Coronary artery (tissue), 2 donors: ENCODE measurements around the gene TMCC3.

Experiments used
- DNase-seq: peaks from one replicate; pipeline ENCODE4 v3.0.0-alpha.2; 2017; ENCODE audit warnings: low spot score
- H3K27ac ChIP-seq, 2 donors: fragments of 200-600 bp; sonication (generic); one replicate each; pipeline ENCODE4 v1.5.1; 2016 to 2019
- H3K4me3 ChIP-seq: fragments of 200-600 bp; sonication (generic); 2 replicates; pipeline ENCODE4 v1.5.1; 2016; ENCODE audit warnings: mild to moderate bottlenecking, moderate library complexity
- CTCF ChIP-seq: fragments of 200-600 bp; sonication (generic); IDR thresholded peaks from one replicate; pipeline ENCODE4 v1.5.1; 2019; ENCODE audit warnings: antibody characterized with exemption

The TMCC3 gene

DNA sequence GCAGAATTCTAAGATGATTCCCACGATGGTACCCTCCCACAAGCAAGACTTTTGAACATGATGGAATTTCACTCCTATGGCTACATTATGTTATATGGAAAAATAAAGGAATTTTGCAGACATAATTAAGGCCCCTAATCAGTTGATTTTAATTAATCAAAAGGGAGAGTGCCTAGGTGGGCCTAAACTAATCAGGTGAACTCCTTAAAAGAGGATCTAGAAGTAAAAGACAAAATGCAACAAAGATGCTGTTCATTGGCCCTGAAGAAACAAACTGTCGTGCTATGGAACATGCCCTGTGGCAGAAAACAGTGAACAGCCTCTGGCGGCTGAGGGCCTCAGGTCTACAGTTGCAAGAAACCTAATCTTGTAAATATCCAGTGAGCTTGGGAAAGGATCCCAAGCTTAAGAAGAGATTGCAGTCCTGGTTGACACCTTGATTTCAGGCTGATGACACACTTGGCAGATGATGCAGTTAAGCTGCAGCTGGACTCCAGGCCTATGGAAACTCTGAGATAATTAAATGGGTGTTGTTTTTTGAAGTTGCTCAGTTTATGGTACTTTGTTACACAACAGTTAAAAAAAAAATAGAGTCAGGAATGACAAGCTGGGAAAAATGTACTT is 13.8 kb downstream of the TMCC3 start:
- DNase-seq: no peak
- Histone ChIP-seq H3K4me3 (no peak overlapping the region), H3K27ac (no peak overlapping the region)
- TF ChIP-seq CTCF: no peak

DNA sequence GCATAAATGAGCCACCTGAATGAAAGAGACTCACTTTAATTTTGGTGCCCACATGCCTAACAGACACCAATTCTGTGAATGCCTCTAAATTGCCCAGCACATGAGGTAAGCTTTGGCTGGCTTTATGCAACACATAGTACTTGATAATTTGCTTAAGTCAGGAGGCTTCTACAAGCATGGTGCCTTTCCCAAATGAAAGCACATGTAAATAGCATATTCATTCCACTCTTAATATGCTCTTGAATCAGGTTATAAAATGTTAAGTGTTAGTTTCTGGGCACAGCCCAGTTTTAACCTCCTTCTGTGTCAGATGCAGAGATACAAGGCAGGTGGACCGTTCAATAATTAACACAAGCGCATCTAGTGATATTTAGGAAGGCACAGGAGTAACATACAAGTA is 15.6 kb downstream of the TMCC3 start:
- no peak for DNase-seq
- H3K27ac ChIP-seq: no peak overlapping the region
- H3K4me3 ChIP-seq: no peak overlapping the region
- TF ChIP-seq CTCF: no peak

- DNase-seq: no peak
- no peak overlapping the region for H3K27ac ChIP-seq
- no peak for TF ChIP-seq CTCF
- H3K4me3 ChIP-seq: no peak overlapping the region
Measured at GRCh38 chr12:94633401-94633800, 17.0 kb downstream of the TMCC3 start.

GRCh38 chr12:94631058-94631457 is 19.3 kb downstream of the TMCC3 start:
- DNase-seq: no peak
- H3K27ac ChIP-seq: no peak overlapping the region
- no peak overlapping the region for H3K4me3 ChIP-seq
- no peak for TF ChIP-seq CTCF

DNA sequence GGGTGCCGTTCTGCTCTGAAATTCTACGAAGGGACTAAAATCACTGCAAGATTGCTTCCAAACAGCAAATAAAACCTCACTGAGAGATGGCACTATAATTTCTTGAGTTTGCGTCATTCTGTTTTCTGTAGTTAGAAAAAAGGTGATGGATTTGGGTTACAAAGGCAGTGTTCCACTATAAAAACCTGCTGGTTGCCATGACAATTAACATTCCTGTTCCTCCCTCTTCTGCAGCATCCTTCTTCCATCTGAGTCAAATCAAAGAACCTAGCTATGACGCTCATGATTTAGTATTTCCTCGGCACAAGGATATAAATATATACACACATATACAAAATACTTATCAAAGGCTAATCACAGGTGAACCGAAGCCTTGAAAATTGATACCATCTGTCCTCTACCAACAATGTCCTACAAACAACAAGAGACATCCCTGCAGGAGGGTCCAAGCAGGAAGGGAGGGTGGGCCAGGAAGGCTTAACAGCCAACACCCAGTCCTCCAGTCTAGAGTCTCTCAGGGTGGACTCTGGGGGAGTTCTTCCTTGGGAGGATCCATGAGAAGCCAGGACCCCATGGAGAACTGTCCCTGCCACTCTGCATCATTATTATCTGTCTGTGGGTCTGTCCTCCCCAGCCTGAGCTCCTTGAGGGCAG is 21.4 kb downstream of the TMCC3 start:
- no peak for DNase-seq
- Histone ChIP-seq H3K27ac (no peak overlapping the region), H3K4me3 (no peak overlapping the region)
- no peak for TF ChIP-seq CTCF

DNA sequence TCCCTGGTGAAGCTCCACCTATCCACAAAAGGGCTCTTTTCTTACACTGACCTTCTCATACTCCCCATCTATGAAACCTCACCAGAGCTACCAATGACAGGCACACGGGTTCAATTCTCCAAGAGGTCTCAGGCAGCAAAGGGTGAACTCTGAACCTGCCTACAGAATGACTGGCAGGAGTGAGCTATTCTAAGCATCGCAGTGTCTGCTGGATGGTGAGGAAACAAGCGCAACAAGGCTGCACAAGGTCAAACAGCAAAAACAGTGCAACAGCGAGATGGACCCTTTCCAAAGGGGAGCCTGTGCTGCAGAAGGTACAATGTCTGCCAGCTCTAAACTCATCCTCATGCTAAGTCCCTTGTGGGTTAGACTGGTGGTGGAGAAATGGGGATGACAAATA is 22.0 kb downstream of the TMCC3 start:
- TF ChIP-seq CTCF: no peak
- DNase-seq: no peak
- no peak overlapping the region for H3K27ac ChIP-seq
- H3K4me3 ChIP-seq: no peak overlapping the region

- no peak for TF ChIP-seq CTCF
- no peak for DNase-seq
- Histone ChIP-seq H3K27ac (no peak overlapping the region), H3K4me3 (no peak overlapping the region)
Measured at GRCh38 chr12:94625531-94625930, 24.8 kb downstream of the TMCC3 start.
